Cardiac fibroblast (primary cell): Measurements from ENCODE around the gene CORO2B.
"Not testable (repeated sequence)": the region's sequence is repeated elsewhere in the genome, so short reads cannot be mapped to it uniquely, and the experiment has no call there.

Experiments
- DNase-seq, 2 donors: peaks; one replicate each; pipeline versions ENCODE4 v3.0.0 to v3.0.0-alpha.2; 2010; ENCODE audit warnings: low read depth in 2 of 2
- H3K4me3 ChIP-seq, 2 donors: replicated peaks in 1 of 2; 1 replicate in 1 of 2; 2 replicates in 1 of 2; pipeline ENCODE4 v1.5.1; 2011; ENCODE audit warnings: low read depth in 2 of 2, low read length in 2 of 2, mild to moderate bottlenecking in 2 of 2, moderate library complexity in 1 of 2
- CTCF ChIP-seq: IDR thresholded peaks from one replicate; pipeline ENCODE4 v1.5.1; 2011; ENCODE audit warnings: low read depth, mild to moderate bottlenecking, low read length, inconsistent platforms

The CORO2B gene

GRCh38 chr15:68601206-68602197 is 22.7 kb downstream of the CORO2B start:
- no peak for TF ChIP-seq CTCF
- no peak overlapping the region for H3K4me3 ChIP-seq
- DNase-seq = peak; percentile 74 to 79

DNA sequence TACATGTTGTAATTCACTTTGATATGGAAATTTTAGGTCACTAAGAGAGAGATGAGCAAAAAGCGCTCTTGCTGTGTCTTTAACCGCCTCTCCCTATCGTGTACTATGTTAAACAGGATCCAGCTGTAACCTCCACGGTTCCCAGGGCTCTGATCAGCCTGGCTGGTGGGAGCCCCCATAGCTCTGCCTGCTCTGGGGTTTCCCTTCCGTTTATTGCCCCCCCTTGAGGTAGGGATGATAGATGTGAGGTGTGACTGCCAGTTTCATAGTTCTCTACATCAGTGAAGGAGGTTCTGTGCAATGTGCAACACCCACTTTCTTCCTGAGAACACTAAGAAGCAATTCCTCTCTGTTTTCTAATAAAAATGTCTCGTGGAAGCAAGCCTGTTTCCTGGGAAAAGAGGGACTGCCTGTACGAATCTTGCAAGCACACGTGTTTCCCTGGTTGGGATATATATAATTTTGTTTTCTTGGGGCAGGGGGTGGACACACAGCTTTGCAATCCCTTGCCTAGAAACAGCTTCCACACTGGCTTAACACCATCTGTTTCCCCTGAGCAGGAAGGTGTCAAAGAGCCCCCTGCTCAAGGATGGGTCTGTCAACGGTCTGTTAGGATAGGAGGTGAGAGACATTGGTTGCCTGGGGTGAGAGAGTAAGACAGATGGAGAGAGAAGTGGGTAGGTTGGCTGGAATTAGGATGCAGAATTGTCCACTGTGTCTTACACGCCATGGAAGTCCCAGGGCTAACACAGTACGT is 23.8 kb downstream of the CORO2B start:
- DNase-seq = no peak
- TF ChIP-seq CTCF = no peak
- H3K4me3 ChIP-seq = no peak overlapping the region

GRCh38 chr15:68603216-68603595 is 24.4 kb downstream of the CORO2B start:
- H3K4me3 ChIP-seq = no peak overlapping the region
- TF ChIP-seq CTCF = no peak
- no peak for DNase-seq

- TF ChIP-seq CTCF = no peak
- H3K4me3 ChIP-seq = no peak overlapping the region
- DNase-seq = peak; percentile 38 to 48
Observed at GRCh38 chr15:68603951-68604350, 25.2 kb downstream of the CORO2B start.

- peak; percentile 81 to 87 for DNase-seq
Observed at GRCh38 chr15:68604840-68605478, 26.2 kb downstream of the CORO2B start.

DNA sequence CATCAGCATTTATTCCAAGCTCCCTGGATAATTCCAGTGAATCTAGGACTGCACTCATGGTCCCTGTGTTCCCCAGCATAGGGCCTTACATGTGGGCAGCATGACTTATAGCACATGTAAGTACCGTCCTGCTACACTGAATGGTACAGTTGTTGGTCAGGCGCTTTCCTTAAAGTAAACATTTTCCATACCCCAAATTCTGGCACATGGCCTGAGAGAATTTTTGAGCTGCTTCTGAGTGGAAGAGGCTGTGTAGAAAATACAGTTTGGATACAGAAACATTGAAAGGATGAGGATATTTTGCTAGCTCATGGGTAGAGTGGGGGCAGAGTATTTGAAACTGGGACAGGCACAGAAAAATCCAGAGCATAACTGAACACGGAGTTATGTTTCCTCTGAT is 27.6 kb downstream of the CORO2B start:
- no peak for DNase-seq
- TF ChIP-seq CTCF = no peak
- no peak overlapping the region for H3K4me3 ChIP-seq

More at GRCh38 chr15:68604840-68605478, 26.2 kb downstream of the CORO2B start:
- H3K4me3 ChIP-seq = not testable (repeated sequence)
